Fibroblast of skin of right quadriceps (primary cell): ENCODE measurements around the gene ANKRD28.
"Not testable (repeated sequence)": the region's sequence is repeated elsewhere in the genome, so short reads cannot be mapped to it uniquely, and the experiment has no call there.

Experiments used
- DNase-seq: peaks from one replicate; pipeline ENCODE4 v3.0.0-alpha.2; 2013

The ANKRD28 gene

GRCh38 chr3:15769256-15769915 lies 28.4 kb downstream of the ANKRD28 start:
- DNase-seq: no peak

DNA sequence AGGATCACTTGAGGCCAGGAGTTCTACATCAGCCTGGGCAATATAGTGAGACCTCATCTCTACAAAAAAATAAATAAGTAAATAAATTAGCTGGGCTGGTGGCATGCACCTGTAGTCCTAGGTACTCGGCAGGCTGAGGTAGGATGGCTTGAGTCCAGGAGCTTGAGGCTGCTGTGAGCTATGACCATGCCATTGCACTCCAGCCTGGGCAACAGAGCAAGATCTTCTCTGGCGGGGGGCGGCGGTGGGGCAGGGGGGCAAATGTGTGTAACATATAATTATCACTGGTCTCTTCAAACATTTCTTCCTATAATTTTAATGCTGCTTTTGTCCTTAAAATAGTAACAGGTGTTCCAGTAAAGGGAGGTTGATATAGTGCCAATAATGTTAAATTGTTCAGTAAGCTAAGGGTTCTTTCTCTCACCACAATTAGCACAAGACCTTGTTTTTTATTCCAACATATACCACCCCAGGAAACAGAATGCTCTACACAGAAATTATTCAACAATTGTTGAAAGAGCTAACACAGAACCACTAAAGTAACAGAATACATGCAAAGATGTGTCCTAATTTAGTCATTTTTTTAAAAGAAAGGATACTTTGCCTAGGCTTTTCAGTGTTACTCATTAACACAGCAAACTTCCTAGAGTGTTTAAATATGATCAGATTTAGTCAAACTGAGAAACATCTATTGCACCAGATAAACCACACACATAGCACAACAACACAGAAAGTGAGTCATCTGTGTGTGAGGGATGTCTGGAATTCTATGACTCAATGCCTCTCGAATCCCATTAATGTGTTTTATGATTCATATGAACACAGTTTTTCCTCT lies 29.1 kb downstream of the ANKRD28 start:
- DNase-seq: peak; percentile 98

DNA sequence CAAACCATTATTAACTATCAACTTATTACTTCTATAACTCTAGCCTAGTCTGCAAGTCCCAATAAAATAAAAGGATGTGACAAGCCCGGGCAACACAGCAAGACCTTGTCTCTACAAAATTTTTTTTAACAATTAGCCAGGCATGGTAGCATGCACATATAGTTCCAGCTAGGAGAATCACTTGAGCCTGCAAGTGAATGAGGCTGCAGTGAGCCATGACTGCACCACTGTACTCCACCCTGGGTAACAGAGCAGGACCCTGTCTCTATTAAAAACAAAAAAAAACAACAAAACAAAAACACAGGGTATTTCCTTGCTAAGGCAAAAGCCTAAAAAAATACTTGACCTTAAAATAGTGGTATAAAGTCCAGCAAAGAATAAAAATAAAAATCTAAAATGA lies 31.4 kb downstream of the ANKRD28 start:
- no peak for DNase-seq

- DNase-seq: no peak
These were observed 39.5 kb downstream of the ANKRD28 start for GRCh38 chr3:15758295-15758694.

GRCh38 chr3:15757824-15758223 lies 40.0 kb downstream of the ANKRD28 start:
- DNase-seq: no peak

- no peak for DNase-seq
These were observed 41.3 kb downstream of the ANKRD28 start for GRCh38 chr3:15756505-15756904.

- no peak for DNase-seq
These were observed 42.0 kb downstream of the ANKRD28 start for GRCh38 chr3:15755780-15756179.

DNA sequence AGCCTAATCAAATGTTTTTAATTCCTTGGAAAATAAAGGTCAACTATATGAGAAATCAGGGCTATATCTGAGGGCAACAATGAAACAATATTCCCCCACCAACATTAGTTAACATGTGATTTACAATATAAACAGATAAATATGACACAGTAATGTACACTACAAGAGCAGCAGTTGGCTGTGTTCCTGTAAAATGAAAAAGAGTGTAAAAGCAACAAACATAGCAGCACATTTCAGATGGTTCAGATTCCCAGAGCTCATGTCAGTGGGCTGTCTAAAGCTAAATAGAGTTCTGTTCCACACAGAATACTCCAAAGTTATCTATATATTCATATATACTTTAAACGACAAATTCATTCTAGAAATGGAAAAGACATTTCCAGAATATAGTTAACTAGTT lies 42.6 kb downstream of the ANKRD28 start:
- DNase-seq: no peak

DNA sequence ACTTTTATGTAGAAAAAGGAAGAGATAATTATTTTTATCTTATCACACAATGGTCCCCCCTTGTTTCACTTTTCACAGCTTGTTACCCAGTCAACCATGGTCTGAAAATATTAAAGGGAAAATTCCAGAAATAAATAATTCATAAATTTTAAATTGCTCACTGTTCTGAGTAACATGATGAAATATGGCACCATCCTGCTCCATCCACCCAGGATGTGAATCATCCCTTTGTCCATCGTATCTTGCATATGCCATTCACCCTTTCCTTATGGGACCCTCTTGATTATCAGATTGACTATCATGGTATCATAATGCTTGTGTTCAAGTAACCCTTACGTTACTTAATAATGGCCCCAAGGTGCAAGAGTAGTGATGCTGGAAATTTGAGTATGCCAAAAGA lies 43.7 kb downstream of the ANKRD28 start:
- peak; percentile 42 for DNase-seq

DNA sequence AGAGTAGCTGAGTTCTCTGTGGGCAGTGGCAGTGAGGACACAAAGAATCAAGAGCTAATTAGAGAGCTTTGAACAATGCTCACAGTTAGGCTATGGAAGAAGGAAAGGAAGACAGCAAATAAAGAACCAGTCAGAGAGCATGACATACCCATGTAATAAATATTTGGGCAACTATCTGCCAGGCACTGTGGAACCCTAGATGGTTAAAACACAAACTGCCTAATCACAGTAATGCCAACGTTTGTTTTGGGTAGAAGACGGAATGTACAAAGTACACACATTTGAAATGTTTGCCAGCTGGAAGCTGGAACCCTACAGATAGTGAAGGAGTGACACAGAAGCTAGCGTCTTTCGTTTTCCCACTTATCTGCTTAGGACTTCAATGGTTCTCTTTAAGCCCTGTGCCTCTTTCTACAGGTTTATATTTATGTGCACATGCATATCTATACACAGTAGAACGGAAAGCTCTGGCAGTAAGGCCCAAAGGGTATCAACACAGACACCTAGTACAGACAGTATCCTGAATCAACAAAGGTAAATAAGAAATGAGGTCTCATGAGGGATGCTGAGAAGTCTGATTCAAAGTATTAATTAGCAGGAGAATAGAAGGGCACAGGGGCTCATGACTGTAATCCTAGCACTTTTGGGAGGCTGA lies 44.6 kb downstream of the ANKRD28 start:
- no peak for DNase-seq

- DNase-seq: no peak
These were observed 46.9 kb downstream of the ANKRD28 start for GRCh38 chr3:15750879-15751278.

- no peak for DNase-seq
These were observed 47.6 kb downstream of the ANKRD28 start for GRCh38 chr3:15750143-15750542.

GRCh38 chr3:15745896-15746295 lies 51.9 kb downstream of the ANKRD28 start:
- not testable (repeated sequence) for DNase-seq

GRCh38 chr3:15744176-15744575 lies 53.6 kb downstream of the ANKRD28 start:
- DNase-seq: no peak

DNA sequence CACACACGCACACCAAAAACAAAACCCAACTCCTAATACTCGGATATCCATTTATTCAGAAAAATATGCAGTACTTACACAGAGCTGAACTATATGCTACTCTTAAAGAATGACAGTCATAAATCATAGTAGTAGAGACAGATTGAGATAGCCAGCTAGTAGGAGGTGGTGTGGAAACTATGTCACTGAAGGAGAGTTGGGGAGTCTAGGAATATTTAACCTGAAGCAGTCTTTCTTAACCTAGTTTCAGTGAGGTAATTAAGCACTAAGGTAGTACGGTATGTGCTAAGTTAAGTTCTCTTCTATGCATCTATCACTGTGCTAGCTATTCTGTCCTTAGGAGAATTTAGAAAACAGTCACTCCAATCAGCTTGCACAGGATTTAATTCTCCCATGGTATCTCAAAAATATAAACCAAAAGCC lies 54.2 kb downstream of the ANKRD28 start:
- DNase-seq: no peak

- not testable (repeated sequence) for DNase-seq
These were observed 55.5 kb downstream of the ANKRD28 start for GRCh38 chr3:15742236-15742635.

- not testable (repeated sequence) for DNase-seq
These were observed 59.2 kb downstream of the ANKRD28 start for GRCh38 chr3:15738616-15739005.

- DNase-seq: no peak
These were observed 66.8 kb downstream of the ANKRD28 start for GRCh38 chr3:15731024-15731423.

GRCh38 chr3:15728766-15729165 lies 69.0 kb downstream of the ANKRD28 start:
- no peak for DNase-seq

DNA sequence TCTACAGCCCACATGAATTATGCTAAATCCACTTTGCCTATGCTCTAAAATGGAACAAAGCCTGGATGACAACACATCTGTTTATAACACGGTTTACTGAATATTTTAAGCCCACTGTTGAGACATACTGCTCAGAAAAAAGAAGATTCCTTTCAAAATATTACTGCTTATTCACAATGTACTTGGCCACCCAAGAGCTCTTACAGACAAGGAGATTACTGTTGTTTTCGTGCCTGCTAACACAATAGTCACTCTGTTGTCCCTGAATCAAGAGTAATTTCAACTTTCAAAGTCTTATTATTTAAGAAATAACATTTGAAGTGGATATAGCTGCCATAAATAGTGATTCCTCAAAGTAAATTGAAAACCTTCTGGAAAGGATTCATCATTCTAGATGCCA lies 70.9 kb downstream of the ANKRD28 start:
- DNase-seq: no peak

DNA sequence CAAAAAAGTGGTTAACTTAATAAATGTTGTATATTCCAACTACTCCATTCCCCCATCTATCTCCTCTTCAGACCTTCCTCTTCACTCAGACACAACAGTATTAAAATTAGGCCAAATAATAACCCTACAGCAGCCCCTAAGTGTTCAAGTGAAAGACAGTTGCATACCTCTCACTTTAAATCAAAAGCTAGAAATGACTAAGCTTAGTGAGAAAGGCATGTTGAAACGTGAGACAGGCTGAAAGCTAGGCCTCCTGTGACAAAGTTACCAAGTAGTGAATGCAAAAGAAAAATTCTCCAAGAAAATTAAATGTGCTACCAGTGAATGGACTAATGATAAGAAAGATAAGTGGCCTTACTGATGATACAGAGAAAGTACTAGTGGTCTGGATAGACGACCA lies 71.7 kb downstream of the ANKRD28 start:
- DNase-seq: peak; percentile 14

GRCh38 chr3:15724446-15724845 lies 73.3 kb downstream of the ANKRD28 start:
- DNase-seq: no peak

- DNase-seq: no peak
These were observed 74.2 kb downstream of the ANKRD28 start for GRCh38 chr3:15723624-15723884.
